AG04449 (cell line): ENCODE measurements around the gene CRYBG3.
"Not testable (repeated sequence)": the region's sequence is repeated elsewhere in the genome, so short reads cannot be mapped to it uniquely, and the experiment has no call there.

Experiments used
- CTCF ChIA-PET: fragments of 350-600 bp; formaldehyde crosslinking; extraction: SDS; loops from one replicate; lab custom pipeline; 2021; ENCODE audit warnings: antibody characterized with exemption; lab: Yijun Ruan, JAX
- POLR2A ChIA-PET: fragments of 400-600, 350-600 bp; formaldehyde crosslinking; extraction: SDS; loops from one replicate; lab custom pipeline; 2020; ENCODE audit warnings: antibody characterized with exemption, inconsistent platforms; lab: Yijun Ruan, JAX
- DNase-seq: peaks from one replicate; pipeline ENCODE4 v3.0.0-alpha.2; 2010; ENCODE audit warnings: low read depth, low spot score
- H3K4me3 ChIP-seq: 2 replicates; pipeline ENCODE4 v1.5.1; 2011; ENCODE audit warnings: low read depth, mild to moderate bottlenecking, control low read depth, low read length
- CTCF ChIP-seq: IDR thresholded peaks from one replicate; pipeline ENCODE4 v1.5.1; 2011; ENCODE audit warnings: mild to moderate bottlenecking, moderate library complexity, low read length, control low read depth, inconsistent platforms; ENCODE audit not compliant: insufficient read depth; ENCODE audit errors: missing control alignments

CRYBG3 gene

GRCh38 chr3:97829198-97829597, 7.4 kb downstream of the CRYBG3 start:
- no peak overlapping the region for H3K4me3 ChIP-seq
- no peak for DNase-seq
- POLR2A ChIA-PET, result no interaction called here
- CTCF ChIA-PET, result interaction anchor here (1.0 kb wide), 1 partner anchor 10 kb away, joined by 4 read pairs; no protein-coding TSS in a partner anchor
- TF ChIP-seq CTCF, result no peak

- TF ChIP-seq CTCF, result no peak
- ChIA-PET CTCF (interaction anchor here (1.3 kb wide), 1 partner anchor 193 kb away, joined by 3 read pairs; no protein-coding TSS in a partner anchor), POLR2A (no interaction called here)
- no peak overlapping the region for H3K4me3 ChIP-seq
- no peak for DNase-seq
Observed at GRCh38 chr3:97830638-97831037, 8.8 kb downstream of the CRYBG3 start.

- no peak overlapping the region for H3K4me3 ChIP-seq
- no peak for TF ChIP-seq CTCF
- DNase-seq, result no peak
- POLR2A ChIA-PET, result no interaction called here
- CTCF ChIA-PET, result interaction anchor here (1.1 to 1.3 kb wide), 2 partner anchors 10 to 193 kb away, joined by 3 to 7 read pairs; partner anchors contain the start of gene CRYBG3
Observed at GRCh38 chr3:97831140-97831539, 9.3 kb downstream of the CRYBG3 start.

GRCh38 chr3:97833184-97833583, 11.4 kb downstream of the CRYBG3 start:
- CTCF ChIA-PET, result not testable (repeated sequence)

GRCh38 chr3:97835761-97836160, 13.9 kb downstream of the CRYBG3 start:
- no peak overlapping the region for H3K4me3 ChIP-seq
- ChIA-PET CTCF (interaction anchor here (1.1 kb wide), 2 partner anchors 12 to 14 kb away, joined by 4 read pairs; partner anchors contain the start of gene CRYBG3), POLR2A (interaction anchor here (0.6 kb wide), 1 partner anchor 15 kb away, joined by 4 read pairs; no protein-coding TSS in a partner anchor)
- TF ChIP-seq CTCF, result no peak
- no peak for DNase-seq

More at GRCh38 chr3:97833184-97833583, 11.4 kb downstream of the CRYBG3 start:
- not testable (repeated sequence) for H3K4me3 ChIP-seq, DNase-seq
- POLR2A ChIA-PET, result interaction anchor here (0.6 kb wide), 1 partner anchor 9 kb away, joined by 3 read pairs; no protein-coding TSS in a partner anchor

- DNase-seq, result no peak
- ChIA-PET POLR2A (no interaction called here), CTCF (interaction anchor here (0.7 to 1.1 kb wide), 2 partner anchors 9 to 561 kb away, joined by 3 to 4 read pairs; no protein-coding TSS in a partner anchor)
- no peak for TF ChIP-seq CTCF
- no peak overlapping the region for H3K4me3 ChIP-seq
Observed at GRCh38 chr3:97838393-97838792, 16.6 kb downstream of the CRYBG3 start.

- no peak for DNase-seq
- no peak overlapping the region for H3K4me3 ChIP-seq
- CTCF ChIA-PET, result no interaction called here
- TF ChIP-seq CTCF, result no peak
- POLR2A ChIA-PET, result no interaction called here
Observed at GRCh38 chr3:97839944-97840343, 18.1 kb downstream of the CRYBG3 start.
